Activated naive CD8-positive, alpha-beta T cell treated with anti-CD3 and anti-CD28 coated beads, Interleukin-2, amount 50 U/mL, for 24 hours (primary cell): ENCODE measurements around the gene HAGH.
"Not testable (repeated sequence)": the region's sequence is repeated elsewhere in the genome, so short reads cannot be mapped to it uniquely, and the experiment has no call there.

Experiments
- ATAC-seq: fragments of 150-1000 bp; cut with Tn5 transposase; one replicate; pipeline ENCODE4 v1.10.0; 2021
- DNase-seq: peaks from one replicate; pipeline ENCODE4 v3.0.0; 2021
- H3K27ac Mint-ChIP-seq: one replicate; pipeline ENCODE4 v1.8.0; 2021; ENCODE audit warnings: mild to moderate bottlenecking, mixed read lengths
- H3K27me3 Mint-ChIP-seq: one replicate; pipeline ENCODE4 v1.8.0; 2021; ENCODE audit warnings: mixed read lengths
- H3K36me3 Mint-ChIP-seq: one replicate; pipeline ENCODE4 v1.8.0; 2021; ENCODE audit warnings: low read depth, mixed read lengths
- H3K4me1 Mint-ChIP-seq: one replicate; pipeline ENCODE4 v1.8.0; 2021; ENCODE audit warnings: mixed read lengths
- H3K4me3 Mint-ChIP-seq: one replicate; pipeline ENCODE4 v1.8.0; 2021; ENCODE audit warnings: mild to moderate bottlenecking, moderate library complexity, mixed read lengths
- H3K9me3 Mint-ChIP-seq: one replicate; pipeline ENCODE4 v1.8.0; 2021; ENCODE audit warnings: mixed read lengths

Gene HAGH

DNA sequence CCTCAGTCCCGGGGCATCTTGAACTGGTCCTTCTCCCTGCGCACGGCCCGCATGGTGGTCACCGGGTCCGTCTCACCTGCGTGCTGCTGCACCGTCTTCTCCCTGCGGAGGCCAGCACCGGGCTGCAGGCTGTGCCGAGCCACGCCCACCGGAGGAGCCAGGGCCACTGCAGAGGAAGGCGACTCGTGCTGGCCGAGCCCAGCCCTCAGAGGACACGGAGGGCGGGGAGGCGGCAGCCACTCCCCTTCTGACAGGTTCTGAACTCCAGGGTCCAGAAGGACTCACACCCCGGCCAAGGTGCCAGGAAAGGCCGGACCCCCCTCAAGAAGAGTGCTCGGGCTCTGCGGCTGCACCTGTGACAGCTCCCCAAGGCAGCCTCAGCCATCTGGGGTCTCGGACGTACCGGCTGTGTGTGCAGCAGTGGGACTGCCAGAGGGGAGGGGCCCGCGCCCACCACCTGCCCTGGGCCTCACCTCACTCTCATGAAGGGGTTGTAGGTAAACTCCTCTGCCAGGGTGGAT, 17.3 kb downstream of the HAGH start:
- Mint-ChIP-seq H3K4me3 (no peak overlapping the region), H3K27me3 (no peaks in the 10 kb centered on the region), H3K36me3 (peaks cover 12% of the 10 kb centered on the region), H3K9me3 (no peaks in the 10 kb centered on the region), H3K27ac (no peak overlapping the region), H3K4me1 (peaks cover 8% of the 10 kb centered on the region)
- DNase-seq = no peak
- ATAC-seq = no peak

DNA sequence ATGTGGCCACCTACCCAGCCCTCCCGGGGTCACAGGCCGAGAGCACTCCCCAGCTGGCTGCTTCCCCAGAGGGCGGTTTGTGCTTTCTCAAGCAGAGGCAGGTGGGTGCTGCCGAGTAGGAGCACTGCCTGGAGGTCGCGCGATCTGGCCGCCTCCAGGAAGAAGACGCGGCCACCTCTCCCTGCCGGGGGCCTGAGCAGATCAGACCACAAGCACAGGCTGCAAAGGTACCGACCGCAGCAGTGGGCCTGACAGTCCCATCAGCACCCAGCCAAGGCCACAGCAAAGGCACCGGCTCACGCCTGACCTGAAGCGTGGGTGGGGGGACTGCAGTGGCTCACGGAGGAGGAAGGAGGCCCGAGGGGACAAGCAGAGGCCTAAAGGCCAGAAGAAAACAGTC, 17.9 kb downstream of the HAGH start:
- no peak overlapping the region for H3K4me3 Mint-ChIP-seq

DNA sequence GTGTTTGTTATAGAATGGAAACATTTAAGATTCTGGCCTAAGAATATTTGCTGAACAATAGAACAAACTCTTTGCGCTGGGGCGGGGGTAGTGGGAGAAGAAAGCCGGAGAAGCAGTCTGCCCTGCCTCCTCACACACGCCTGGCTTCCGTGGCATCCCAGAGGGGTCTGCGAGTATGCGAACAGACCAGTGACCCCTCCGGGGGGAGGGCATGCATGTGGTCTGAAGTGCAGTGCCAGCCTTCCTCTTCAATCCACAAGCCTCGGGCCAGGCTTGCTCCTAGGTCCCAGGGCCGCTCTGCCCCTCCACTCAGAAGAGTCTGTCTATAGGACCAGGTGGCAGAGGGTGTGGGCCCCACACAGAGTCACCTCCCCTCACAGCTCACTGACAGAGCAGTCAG, 19.0 kb downstream of the HAGH start:
- Mint-ChIP-seq H3K27ac (no peak overlapping the region), H3K4me1 (peaks cover 3% of the 10 kb centered on the region), H3K4me3 (no peak overlapping the region), H3K9me3 (no peaks in the 10 kb centered on the region), H3K27me3 (no peaks in the 10 kb centered on the region), H3K36me3 (peaks cover 8% of the 10 kb centered on the region)
- ATAC-seq = no peak
- no peak for DNase-seq

More for the DNA sequence above, 17.9 kb downstream of the HAGH start:
- Mint-ChIP-seq H3K27me3 (no peaks in the 10 kb centered on the region), H3K4me1 (peaks cover 8% of the 10 kb centered on the region), H3K27ac (no peak overlapping the region), H3K9me3 (no peaks in the 10 kb centered on the region), H3K36me3 (peaks cover 12% of the 10 kb centered on the region)
- ATAC-seq = no peak
- no peak for DNase-seq

DNA sequence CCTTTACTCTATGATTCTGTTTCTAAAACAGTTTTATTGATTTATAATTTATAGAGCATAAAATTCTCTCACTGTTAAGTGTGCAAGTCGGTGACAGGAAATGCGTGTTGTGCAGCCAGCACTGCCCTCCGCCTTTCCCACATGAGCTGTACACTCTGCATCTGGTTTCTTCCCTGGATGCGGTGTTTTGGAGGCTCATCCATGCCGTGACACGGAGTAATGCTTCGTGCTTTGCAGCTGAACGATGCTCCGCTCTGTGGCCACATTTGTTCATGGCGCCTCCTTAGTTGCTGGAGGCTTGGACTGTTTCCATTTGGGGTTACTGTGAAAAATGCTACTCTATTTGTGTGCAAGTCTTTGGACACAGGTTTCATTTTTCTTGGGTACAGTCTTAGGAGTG, 25.9 kb downstream of the HAGH start:
- peaks cover 5% of the 10 kb centered on the region for H3K36me3 Mint-ChIP-seq
- H3K4me3 Mint-ChIP-seq = no peak overlapping the region
- no peaks in the 10 kb centered on the region for H3K27me3 Mint-ChIP-seq
- DNase-seq (no peak), ATAC-seq (no peak)
- H3K9me3 Mint-ChIP-seq = peaks cover 14% of the 10 kb centered on the region
- H3K27ac Mint-ChIP-seq = no peak overlapping the region
- no peaks in the 10 kb centered on the region for H3K4me1 Mint-ChIP-seq

DNA sequence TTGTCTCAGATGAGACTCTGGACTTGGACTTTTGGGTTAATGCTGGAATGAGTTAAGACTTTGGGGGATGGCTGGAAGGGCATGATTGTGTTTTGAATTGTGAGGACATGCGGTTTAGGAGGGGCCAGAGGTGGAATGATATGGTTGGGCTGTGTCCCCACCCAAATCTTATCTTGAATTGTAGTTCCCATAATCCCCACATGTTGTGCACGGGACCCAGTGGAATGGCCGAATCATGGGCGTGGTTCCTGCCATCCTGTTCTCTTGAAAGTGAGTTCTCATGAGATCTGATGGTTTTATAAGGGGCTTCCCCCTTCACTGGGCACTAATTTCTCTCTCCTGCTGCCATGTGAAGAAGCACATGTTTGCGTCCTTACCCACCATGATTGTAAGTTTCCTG, 27.4 kb downstream of the HAGH start:
- H3K27me3 Mint-ChIP-seq, H3K36me3 Mint-ChIP-seq, DNase-seq, H3K4me1 Mint-ChIP-seq, H3K27ac Mint-ChIP-seq, H3K4me3 Mint-ChIP-seq, ATAC-seq: not testable (repeated sequence)
- peaks cover 14% of the 10 kb centered on the region for H3K9me3 Mint-ChIP-seq

DNA sequence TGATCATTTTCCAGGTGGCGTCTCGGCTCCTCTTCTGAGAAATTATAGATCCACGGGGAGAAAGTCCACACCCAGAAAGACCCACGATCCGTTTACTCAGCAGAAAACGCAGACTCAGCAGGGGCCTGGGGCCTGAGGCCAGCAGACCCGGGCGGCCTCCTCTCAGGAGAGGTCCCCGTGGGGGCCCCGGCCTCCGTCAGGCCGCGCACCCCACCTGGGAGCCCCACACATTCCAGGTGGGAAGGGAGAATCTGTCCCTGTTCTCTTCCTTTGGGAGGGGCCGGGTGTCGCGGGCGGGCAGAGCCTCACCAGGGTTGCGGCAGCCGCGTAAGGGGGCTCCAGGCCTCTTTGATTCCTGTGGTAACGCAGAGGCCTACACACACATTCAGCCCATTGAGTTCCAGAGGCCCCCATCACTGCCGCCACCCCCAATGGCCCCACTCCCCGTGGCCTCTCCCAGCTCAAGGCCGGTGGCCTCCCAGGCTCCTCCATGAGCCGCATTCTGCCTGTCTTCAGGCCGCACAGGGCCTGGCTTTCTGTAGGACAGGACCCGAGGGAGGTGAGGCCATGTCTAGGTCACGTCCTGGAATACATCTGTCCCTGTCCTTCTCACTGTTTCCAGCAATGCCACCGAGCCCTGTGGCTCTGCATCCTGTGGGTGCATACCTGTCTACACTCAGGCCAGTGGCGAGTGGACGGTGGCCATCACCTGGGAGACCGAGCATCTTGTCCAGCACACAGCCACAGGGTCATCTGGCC, 31.5 kb downstream of the HAGH start:
- H3K4me1 Mint-ChIP-seq = no peaks in the 10 kb centered on the region
- H3K9me3 Mint-ChIP-seq = peaks cover 14% of the 10 kb centered on the region
- ATAC-seq = no peak

DNA sequence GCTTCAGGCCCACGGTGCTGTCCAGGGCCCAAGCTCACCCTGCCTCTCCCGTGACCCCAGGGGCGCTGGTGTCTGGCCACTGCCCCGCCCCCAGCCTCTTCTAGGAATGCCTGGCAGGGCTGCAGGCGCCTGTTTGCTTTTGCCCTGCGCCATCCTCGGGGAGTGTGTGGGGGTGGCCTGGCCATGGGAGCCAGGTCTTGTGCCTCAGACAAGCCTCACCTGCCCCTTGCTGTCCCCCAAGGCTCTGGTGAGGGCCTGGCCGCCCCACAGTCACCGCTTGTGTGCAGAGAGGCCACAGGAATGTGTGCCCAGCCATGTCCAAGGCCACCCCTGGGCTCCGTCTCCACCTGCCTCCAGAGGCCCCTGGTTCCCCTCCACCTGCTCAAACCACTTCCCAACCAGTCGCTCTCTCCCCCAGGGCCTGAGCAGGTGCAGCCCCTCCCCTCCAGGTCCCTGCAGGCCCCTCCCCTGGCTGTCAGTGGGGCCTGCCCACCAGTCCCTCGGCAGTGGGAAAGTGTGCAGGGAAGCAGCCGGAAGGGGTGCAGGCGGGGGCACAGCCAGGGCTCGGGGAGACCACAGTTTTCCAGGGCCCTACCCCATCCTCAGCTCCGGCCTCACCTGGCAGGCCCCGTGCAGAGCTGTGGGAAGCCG, 32.3 kb downstream of the HAGH start:
- Mint-ChIP-seq H3K27ac (no peak overlapping the region), H3K27me3 (no peaks in the 10 kb centered on the region), H3K4me1 (no peaks in the 10 kb centered on the region), H3K9me3 (peaks cover 8% of the 10 kb centered on the region), H3K4me3 (no peak overlapping the region), H3K36me3 (peaks cover 4% of the 10 kb centered on the region)
- no peak for ATAC-seq
- DNase-seq = no peak

More for the DNA sequence above, 31.5 kb downstream of the HAGH start:
- Mint-ChIP-seq H3K36me3 (peaks cover 4% of the 10 kb centered on the region), H3K4me3 (no peak overlapping the region), H3K27ac (no peak overlapping the region), H3K27me3 (no peaks in the 10 kb centered on the region)
- DNase-seq = no peak

DNA sequence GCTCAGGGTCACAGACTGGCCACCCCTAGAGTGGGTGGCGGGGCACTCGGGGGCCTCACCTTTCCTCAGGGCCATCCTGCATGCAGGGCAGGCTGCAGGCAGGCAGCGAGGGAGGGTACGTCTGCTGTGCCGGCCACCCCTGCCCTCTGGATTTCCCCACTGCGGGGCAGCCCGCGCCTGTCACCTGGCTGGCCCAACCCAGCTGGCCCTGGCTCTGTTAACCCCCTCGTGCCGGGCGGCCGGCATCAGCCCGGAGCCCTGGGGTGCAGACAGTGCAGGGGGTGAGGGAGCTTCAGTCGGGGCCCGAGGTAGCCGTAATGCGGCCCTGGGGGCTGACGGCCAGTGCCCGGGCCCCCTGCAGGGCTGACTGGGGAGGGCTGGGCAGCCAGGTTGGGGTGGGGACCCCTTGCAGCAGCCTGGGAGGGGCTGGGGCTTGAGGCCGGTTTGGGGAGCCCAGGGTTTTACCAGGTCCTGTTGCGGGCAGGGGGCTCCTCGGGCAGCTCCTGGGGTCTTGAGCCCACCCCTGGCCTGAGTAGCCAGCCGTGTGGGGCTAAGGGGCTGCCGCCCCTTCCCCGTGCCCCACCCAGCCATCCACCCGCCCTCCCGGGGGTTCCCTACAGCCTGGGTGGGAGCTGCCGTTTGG, 32.9 kb downstream of the HAGH start, which contains the start of gene IGFALS:
TSS of gene IGFALS (minus strand) at position 128 of the 643 bp plus-strand sequence. CDS start at position 75, 53 bp downstream.
- no peak within 1 kb of the TSS for H3K27ac Mint-ChIP-seq
- no peak within 1 kb of the TSS for H3K4me3 Mint-ChIP-seq
- peaks cover 3% of the 10 kb centered on the region for H3K9me3 Mint-ChIP-seq
- no peaks in the 10 kb centered on the region for H3K4me1 Mint-ChIP-seq
- peaks cover 6% of the 10 kb centered on the region for H3K36me3 Mint-ChIP-seq
- no peaks in the 10 kb centered on the region for H3K27me3 Mint-ChIP-seq
- no peak for DNase-seq
- no peak for ATAC-seq

DNA sequence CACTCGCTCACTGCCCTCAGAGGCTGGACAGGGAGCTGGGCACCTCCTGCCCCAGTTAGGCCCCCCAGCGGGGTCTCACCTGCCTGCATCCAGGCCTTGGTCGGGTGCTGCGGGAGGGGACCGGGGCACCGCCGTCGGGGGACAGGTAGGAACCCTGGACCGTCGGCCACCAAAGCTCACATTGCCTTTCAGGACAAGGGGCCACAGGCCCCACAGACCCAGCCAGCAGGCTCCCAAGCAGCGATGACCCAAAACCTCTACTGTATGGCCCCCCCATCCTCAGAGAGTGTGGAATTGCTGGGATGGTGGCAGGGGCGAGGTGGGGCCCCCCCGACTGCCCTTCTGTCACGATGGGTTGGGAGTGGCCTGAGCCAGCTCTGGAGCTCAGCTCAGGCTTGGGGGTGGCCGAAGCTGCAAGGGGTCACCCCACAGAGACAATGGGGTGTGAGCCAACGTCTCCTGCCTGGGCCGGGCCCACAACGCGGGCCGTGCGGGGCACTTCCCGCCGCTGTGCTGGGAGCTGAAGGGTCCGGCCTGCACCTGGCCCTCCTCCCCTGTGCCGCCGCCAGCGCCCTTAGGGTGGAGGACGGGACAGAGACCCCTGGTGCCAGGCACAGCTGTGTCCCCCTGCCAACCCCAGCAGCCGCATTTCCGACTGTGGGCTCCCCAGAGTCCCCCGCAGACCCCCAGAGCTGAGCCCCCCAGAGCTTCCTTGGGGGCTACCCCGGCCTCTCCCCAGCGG, 33.6 kb downstream of the HAGH start:
- H3K27me3 Mint-ChIP-seq = no peaks in the 10 kb centered on the region
- H3K9me3 Mint-ChIP-seq = peaks cover 3% of the 10 kb centered on the region
- no peak for DNase-seq
- H3K27ac Mint-ChIP-seq = no peak overlapping the region
- H3K4me3 Mint-ChIP-seq = no peak overlapping the region
- peaks cover 6% of the 10 kb centered on the region for H3K36me3 Mint-ChIP-seq
- H3K4me1 Mint-ChIP-seq = no peaks in the 10 kb centered on the region
- no peak for ATAC-seq

DNA sequence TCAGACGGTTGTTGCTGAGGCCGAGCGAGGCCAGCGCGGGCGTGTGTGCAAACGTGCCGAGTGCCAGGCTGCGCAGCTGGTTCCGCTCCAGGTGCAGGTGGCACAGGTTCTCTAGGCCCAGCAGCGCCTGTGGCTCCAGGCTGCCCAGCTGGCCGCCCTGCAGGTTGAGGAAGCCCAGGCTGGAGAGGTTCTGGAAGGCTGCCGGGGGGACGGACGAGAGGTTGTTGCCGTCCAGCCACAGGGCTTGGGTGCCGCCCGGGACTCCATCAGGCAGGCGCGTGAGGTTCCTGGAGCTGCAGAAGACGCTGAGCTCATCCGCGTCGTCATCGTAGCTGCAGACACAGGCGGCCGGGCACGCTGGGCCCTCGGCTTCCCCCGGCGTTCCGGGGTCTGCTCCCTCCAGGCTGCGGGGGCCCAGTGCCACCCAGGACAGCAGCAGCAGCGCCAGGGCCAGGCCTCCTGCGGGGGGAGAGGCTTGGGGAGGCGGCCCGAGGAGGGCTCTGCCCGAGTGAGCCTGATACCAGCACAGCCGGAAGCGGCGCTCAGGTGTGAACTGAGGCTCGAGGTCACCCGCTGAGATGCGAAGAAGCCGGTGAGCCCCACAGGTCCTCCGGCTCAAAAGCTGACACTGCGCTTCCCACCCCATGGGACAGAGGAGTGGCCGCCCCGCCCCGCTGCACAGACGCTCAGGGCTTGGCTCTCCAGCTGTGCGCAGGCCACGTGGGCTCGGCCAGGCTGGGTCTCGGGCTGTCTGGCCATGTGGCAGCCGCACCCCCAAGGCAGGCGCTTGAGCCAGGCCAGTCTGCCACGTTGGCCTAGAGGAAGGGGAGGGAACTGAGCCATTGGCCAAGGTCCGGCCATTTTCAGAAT, 34.4 kb downstream of the HAGH start:
- peaks cover 1% of the 10 kb centered on the region for H3K9me3 Mint-ChIP-seq
- DNase-seq = no peak
- H3K36me3 Mint-ChIP-seq = peaks cover 5% of the 10 kb centered on the region

DNA sequence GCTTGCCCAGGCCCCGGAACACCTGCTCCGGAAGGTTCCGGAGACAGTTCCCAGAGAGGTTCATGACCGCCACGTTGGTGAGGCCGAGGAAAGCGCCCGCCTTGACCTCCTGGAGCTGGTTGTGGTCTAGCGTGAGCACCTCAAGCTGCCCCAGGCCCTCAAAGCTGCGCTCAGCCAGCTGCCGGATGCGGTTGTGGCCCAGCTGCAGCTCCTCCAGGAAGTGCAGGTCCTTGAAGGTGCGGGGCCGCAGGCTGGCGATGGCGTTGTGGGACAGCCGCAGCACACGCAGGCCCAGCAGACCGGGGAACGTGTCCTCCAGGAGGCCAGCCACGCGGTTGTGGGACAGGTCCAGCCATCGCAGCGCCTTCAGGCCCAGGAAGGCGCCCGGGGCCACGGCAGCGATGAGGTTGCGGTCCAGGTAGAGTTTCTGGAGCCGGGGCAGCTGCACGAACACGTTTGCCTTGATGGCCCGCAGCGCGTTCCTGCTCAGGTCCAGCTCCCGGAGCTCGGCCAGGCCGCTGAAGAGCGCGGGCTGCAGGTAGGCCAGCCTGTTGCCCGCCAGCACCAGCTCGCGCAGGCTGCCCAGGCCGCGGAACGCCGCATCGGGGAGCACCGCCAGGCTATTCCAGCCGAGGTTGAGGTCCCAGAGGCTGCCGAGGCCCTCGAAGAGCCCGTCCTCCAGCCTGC, 35.2 kb downstream of the HAGH start:
- H3K36me3 Mint-ChIP-seq = peaks cover 4% of the 10 kb centered on the region
- DNase-seq = no peak
- H3K27me3 Mint-ChIP-seq = no peaks in the 10 kb centered on the region
- no peak for ATAC-seq
- H3K9me3 Mint-ChIP-seq = no peaks in the 10 kb centered on the region
- H3K27ac Mint-ChIP-seq = no peak overlapping the region
- no peak overlapping the region for H3K4me3 Mint-ChIP-seq
- H3K4me1 Mint-ChIP-seq = no peaks in the 10 kb centered on the region

More for the DNA sequence above, 34.4 kb downstream of the HAGH start:
- Mint-ChIP-seq H3K4me3 (no peak overlapping the region), H3K4me1 (no peaks in the 10 kb centered on the region), H3K27ac (no peak overlapping the region), H3K27me3 (no peaks in the 10 kb centered on the region)
- ATAC-seq = no peak

DNA sequence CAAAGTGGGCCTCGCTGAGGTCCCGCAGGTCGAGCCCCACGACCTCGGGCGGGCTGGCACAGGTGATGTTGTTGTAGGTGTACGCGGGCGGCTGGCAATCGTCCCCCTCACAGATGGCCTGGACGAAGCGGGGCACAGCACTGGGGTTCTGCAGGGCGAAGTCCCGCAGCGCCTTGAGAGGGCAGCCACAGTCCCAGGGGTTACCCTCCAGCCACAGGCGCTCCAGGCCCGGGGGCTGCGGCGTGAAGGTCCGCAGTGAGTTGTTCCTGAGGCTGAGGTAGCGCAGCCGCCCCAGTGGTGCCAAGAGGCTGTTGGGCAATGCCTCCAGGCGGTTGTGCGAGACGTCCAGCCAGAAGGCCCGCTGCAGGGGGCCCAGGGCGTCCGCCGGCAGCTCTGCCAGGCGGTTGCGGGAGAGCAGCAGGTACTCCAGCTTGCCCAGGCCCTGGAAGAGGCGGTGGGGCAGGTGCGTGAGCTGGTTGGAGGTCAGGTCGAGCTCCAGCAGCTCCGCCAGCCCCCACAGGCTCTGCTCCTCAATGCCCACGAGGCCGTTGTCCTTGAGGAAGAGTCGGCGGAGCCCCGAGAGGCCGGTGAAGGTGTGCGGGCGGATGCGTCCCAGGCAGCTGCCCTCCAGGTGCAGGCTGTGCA, 35.9 kb downstream of the HAGH start:
- Mint-ChIP-seq H3K27me3 (no peaks in the 10 kb centered on the region), H3K4me3 (no peak overlapping the region), H3K4me1 (no peaks in the 10 kb centered on the region), H3K27ac (no peak overlapping the region), H3K9me3 (no peaks in the 10 kb centered on the region), H3K36me3 (peaks cover 4% of the 10 kb centered on the region)
- DNase-seq = no peak
- no peak for ATAC-seq

DNA sequence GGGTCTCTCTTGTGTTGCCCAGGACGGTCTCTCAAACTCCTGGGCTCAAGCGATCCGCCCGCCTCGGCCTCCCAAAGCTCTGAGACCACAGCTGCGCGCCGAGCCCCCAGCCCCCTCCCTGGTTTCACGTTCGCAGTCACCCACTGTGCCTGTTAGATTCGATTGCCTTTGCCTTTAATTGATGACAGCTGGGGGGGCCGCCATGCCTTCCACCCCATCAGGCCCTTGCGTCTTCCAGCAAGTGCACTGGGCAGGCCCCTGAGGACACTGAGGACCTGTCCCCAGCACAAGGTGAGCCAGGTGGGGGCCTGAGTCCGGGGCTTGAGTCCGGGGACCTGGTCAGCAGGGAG, 36.4 kb downstream of the HAGH start:
- Mint-ChIP-seq H3K4me3 (no peak overlapping the region), H3K27me3 (no peaks in the 10 kb centered on the region), H3K9me3 (no peaks in the 10 kb centered on the region), H3K4me1 (peaks cover 4% of the 10 kb centered on the region), H3K36me3 (peaks cover 4% of the 10 kb centered on the region), H3K27ac (no peak overlapping the region)
- ATAC-seq (no peak), DNase-seq (no peak)
